ENCODE data around the gene NR6A1.
A peak's percentile ranks its signal among the peaks of the same experiment; 100 is the strongest.

The NR6A1 gene

GRCh38 chr9:124574534-124575375, 196.4 kb downstream of the NR6A1 start:
- DNase-seq (ENCODE audit: low read depth): peak; percentile 95

DNA sequence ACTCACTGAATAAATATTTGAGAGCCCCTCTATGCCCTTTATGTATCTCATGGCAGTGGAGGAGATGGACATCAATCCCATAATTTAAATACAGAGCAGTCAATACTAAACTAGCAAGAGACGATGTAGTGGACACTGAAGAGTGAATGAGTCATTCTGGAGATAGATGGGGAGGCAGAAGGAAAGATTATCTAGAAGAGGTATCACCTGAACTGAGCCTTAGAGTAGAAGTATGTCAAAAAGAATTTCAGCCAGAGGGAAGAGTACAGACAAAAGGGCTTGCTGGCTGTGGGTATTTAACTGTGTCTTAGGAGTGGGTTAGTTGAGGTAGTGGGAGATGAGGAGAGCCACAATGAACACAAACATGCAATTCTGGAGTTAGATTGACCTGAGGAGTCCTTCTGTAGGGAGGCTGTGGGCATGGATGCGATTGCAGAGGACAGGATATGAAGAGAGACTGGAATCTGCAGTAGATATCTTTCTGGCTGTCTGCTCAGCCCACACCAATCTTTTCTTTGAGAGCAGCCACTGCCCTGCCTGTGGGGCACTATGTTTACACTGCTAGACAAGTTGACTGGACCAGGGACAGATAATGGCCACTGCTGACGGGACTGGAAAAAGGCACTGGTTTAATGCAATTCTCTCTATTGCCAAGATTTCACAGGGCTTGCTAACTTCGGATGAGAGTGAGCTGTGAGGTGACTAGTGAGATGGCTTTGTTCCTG, 200.0 kb downstream of the NR6A1 start:
- DNase-seq (ENCODE audit: low read depth): no peak

DNA sequence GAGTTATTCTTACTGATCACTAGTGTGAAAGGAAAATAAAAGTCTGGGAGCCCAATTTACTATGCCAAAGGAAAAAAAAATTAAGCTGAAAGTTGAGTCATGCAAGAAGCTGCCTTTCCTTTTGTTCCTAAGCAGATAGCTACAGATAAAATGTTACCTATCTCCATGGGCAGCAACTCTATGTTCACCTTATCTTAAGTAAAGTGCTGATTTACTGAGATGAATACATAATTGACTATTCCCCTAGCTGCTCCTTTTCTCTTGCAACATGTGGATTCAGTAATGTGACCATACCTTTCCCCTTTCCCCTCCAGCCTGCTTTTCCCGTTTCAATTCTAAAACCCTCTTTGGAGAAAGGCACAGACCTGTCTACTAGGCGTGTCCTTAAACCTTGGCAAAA, 201.2 kb downstream of the NR6A1 start:
- DNase-seq (ENCODE audit: low read depth): no peak

- DNase-seq (ENCODE audit: low read depth): no peak
Observed at GRCh38 chr9:124567362-124567761, 203.7 kb downstream of the NR6A1 start.

DNA sequence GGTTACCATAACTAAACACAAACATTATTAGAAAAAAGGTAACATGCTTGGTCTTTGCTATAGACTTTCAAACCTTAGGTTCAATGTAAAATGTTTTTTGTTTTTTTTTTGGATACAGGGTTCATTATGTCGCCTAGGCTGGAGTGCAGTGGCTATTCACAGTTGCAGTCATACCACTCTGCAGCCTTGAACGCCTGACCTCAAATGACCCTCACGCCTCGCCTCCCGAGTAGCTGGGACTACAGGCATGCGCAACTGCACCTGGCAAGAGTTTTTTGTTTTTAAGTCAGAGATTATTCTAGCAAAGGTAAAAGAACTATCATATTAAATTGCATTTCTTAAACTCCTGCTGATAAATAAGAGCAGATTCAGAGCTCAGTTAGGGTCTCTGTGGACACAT, 208.8 kb downstream of the NR6A1 start:
- DNase-seq (ENCODE audit: low read depth): no peak

DNA sequence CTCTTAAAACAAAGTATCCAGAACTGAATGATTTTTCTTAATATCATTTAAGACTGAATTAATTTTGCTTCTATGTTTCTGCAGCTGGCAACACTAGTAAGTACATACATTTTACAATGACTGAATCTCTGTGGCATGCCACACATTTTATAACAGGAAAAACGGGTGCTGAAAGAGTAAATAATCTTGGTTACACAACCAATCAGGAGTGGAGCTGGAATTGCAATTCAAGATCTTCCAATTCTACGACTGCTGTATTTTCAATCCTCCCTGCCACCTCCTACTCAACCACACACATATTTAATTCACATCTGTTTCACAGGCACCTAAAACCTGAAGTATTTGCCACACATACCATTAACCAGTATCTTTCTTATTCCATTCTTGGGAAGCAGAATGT, 211.2 kb downstream of the NR6A1 start:
- peak; percentile 66 for DNase-seq (ENCODE audit: low read depth)

DNA sequence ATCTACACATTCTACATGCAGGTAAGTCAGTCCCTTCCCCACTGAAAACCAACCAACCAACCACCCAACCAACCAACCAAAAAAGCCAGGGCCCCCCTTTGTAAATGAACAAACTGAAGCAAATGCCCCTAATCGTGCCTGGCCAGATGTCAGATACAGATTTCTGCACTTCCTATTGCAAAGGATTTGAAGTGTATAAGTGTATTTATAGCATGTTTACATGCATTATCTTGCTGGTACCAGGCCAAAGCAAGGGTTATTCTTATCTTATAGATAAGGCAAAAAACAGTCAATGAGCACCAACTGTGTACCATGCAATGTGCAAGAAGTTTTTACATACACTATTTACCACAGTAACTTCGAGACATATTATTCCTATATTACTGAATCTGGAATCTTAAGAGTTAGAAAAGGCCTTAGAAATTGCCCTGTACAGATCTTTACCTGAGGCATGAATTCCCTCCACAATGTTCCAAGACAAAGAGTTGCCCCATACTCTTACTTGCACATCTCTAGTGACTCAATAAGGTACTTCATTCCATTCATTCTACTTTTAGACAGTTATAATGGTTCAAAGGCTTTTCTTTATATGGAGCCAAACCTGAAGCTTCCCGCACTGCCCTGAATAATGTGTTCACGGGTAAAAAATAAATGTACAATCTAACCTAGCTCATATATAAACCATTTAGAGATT, 212.2 kb downstream of the NR6A1 start:
- DNase-seq (ENCODE audit: low read depth): no peak

DNA sequence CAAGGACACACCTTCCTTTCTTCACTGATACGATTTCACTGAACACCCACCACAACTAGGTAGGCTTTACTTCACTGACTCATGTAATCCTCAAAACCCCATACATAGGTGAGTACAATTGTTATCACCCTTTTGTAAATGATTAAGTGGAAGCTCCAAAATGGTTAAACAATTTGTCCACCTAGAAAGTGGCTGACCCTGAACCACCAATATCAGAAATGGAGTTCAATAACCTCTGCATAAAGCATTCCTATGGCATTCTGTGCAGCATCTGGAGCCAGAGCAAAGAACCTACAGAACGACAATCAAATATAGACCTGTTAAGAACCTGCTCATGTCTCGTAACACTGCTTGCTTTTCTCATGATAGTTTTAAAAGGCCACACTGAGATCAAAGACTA, 213.2 kb downstream of the NR6A1 start:
- no peak for DNase-seq (ENCODE audit: low read depth)

- DNase-seq (ENCODE audit: low read depth): no peak
Observed at GRCh38 chr9:124555043-124555442, 216.1 kb downstream of the NR6A1 start.

GRCh38 chr9:124553738-124554137, 217.4 kb downstream of the NR6A1 start:
- peak; percentile 82 for DNase-seq (ENCODE audit: low read depth)

DNA sequence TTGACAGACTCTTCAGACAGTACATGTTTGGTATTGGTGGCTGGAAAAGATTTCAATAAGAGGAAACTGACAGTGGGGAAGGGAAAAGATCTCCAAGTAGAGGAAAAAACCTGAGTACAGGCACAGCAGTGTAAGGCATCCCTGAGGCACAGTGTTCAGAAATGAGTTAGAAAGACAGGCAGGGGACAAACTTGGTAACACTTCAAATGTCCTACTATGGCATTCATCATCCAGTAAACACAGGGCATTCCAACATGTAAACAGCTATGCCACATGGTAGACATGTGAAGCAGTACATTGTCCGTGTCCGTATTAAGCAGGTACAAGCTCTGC, 218.9 kb downstream of the NR6A1 start:
- DNase-seq (ENCODE audit: low read depth): no peak

DNA sequence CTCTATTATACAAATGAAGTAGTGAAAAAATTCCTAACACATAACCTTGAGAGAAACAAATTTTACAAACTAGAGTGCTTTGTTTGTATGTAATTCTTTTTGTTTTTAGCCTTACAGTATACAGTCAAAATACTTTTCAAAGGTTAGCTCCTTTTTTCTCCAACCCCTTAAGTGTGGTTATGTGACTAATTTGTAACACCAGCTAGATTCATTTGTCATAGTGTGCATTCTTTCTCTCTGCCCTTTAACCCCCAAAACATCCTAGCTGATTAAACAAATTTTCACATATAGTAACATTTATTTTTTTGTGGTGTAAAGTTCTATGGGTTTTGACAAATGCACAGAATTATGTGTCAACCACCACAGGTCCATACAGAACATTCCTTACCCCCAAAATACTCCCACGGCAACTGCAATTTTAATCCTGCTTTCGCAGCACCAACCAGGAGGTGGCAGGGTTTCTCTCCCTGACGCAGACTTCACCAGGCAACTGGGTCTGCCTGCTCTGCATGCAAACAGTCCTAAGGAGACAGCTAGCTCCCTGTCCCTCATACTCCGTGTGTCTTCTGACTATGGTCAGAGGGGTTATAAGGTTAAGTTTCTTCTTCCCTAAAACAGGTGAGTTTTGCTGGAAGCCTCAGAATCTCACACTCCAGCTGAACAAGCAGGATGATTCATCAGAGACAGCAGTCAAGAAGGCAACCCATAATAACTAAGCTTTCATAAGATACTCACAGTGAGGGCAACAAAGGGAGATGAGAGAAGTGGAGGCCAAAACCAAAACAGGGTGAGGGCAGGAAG, 219.4 kb downstream of the NR6A1 start:
- DNase-seq (ENCODE audit: low read depth): peak; percentile 77

DNA sequence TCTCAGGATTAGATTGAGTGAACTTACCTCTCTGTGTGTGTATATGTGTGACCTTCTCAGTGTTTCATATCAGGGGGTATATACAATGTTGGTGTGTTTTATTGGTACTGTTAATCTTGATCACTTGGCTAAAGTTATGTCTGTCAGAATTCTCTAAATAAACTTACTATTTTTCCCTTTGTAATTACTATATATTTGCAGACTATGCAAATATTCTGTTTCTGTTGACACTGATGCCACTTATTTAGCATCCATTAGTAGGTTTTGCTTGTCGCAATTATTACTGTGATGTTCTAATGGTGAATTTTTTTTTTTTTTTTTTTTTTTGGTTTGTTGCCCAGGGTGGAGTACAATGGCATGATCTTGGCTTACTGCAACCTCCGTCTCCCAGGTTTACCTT, 221.0 kb downstream of the NR6A1 start:
- no peak for DNase-seq (ENCODE audit: low read depth)

DNA sequence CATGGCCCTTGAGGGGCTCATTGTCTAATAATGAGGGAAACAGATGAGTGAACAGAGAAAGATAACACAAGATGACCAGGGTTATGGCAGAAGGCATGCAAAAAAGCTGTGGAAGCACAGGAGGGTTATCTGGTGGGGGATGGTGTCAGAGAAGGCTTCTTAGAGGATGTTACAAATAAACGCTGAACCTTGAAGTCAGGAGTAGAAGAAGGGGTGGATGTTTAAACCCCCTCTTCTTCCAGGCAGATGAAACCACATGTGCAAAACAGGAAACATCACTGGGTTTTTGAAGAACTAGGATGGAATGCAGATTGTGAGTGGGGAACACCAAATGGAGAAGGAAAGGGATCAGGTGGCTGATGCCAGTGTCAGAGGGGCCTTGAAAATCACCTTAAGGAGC, 222.1 kb downstream of the NR6A1 start:
- DNase-seq (ENCODE audit: low read depth): no peak

DNA sequence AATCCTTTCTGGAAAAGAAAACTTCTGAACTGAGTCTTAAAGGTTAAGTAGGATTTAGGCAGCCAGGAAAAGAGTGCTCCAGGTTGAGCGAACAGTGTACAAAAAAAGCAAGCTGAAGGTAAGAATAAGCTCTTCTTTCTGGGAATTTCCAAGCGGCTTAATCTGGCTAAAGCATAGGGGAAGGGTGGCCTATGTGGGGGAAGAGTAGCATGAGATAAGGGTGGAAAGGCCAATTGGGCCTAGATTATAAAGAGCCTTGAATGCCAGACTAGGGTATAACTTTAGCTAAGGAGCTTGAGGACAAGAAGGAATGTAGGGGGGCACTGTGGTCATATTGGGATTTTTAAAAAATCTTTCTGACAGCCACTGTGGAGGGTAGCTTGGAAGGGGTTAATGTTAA, 226.6 kb downstream of the NR6A1 start:
- no peak for DNase-seq (ENCODE audit: low read depth)

DNA sequence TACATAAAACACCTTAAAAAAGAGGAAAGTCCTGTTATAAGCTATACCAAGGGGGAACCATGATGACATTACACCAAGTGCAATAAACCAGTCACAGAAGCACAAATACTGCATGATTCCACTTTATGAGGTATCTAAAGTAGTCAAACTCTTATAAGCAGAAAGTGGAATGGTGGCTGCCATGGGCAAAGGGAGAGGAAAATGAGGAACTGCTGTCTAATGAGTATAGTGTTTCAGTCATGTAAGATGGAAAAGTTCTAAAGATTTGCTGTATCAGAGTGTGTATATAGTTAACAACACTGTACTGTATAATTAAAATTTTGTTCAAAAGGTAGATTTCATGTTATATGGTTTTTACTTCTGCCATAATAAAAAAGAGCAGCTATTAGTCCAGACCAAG, 229.3 kb downstream of the NR6A1 start:
- no peak for DNase-seq (ENCODE audit: low read depth)

DNA sequence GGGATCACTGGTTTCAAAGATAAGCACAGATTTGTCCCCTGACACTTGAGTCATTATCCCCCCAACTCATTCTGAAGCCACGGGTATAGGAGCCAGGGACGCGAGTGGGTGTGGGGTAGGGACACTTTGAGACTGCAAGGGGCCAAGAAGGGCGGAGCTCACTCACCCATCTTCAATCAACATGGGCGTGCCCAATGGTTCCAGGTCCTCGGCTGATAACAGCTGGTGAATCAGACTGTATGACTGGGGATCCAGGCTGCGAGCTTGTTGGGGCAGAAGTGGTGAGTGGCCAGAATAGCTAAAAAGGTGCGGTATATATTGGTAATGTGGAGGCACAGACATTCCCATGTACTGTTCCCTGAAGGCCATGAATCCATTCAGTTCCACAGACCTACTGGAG, 233.2 kb downstream of the NR6A1 start:
- no peak for DNase-seq (ENCODE audit: low read depth)

DNA sequence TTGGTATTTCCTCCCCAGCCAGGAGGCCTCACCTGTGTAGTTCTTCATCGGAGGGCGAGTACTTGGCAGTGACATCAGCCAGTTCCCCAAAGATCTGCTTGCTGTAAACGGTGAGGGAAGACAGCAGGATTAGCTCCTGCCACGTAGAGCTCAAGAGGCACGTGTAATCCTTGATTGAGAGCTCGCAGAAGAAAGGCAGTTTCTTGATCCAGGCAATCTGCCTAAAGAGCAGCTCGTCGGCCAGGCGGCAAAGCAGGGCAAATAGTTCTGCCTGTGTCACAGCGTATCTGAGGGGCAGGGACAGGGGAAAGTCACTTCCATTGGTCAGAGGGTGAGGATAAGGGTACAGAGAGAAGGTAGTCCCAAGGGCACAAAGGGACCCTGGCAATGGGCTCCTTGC, 235.3 kb downstream of the NR6A1 start:
- DNase-seq (ENCODE audit: low read depth): no peak

DNA sequence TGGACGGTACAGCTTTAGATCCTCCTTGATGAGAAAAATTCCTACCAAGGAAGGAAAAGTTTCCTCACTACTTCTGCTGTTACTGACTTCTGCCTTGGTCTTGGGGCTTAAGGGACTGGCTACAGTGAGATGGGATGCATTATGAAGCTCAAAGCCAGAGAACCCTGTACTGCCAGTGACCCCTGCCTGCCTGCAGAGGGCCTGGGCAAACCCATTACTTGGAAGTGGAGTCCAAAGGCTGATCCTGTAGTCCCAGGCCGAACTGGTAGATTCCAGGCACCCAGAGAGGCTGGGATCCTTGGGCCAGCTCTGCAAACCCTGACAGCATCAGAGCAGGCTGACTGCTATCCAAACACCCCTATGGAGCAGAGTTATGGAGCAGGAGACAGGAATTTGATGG, 238.2 kb downstream of the NR6A1 start:
- DNase-seq (ENCODE audit: low read depth): peak; percentile 10

DNA sequence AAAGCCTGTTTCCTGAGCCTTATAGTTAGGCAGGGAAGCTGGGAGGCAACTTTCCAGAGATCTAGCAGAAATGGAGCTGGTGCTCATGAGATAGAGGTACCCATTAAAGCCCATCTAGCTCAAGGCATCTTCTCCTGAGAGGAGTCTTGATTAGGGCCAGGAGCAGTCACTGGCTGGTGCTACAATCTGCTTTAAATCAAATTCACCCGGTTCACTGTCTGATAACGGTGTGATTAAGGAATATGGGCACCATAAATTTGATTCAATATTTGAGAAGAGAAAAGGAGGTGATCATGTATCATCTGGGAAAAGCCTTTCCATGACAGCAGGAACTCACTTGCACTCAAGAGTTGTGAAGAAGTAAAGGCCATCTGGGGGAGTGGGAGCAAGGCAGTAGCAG, 240.0 kb downstream of the NR6A1 start:
- no peak for DNase-seq (ENCODE audit: low read depth)

DNA sequence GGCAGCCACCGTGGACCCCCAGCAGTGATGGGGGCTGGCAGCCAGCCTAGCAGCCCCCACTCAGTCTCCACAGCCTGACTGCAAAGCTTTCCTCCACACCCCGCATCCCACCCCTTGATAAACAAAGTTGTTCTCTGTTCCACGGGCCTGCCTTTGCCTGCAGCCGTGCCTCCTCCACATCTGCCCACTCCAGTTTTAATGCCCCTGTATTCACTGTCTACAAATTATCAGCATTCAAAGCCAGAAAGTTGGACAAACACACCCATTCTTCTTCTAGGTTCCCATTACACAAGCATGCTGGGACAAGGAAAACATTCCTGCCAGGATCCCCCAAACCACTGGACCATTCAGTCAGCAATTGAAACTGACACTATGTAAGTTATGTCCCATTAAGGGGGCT, 240.9 kb downstream of the NR6A1 start:
- DNase-seq (ENCODE audit: low read depth): no peak

- peak; percentile 60 for DNase-seq (ENCODE audit: low read depth)
Observed at GRCh38 chr9:124527781-124528180, 243.3 kb downstream of the NR6A1 start.
